OCI-LY7 (cell line): ENCODE results near the gene ZBTB22. TPM values are rescaled to one million over a fixed set of nuclear protein-coding genes. Genes with fewer than 3 reads are reported as not detected.

Experiments
- BruUV-seq: library from RNA; stranded (reverse); fragments of 400-500 nt; replicated peaks from 2 replicates; lab custom pipeline; 2021; lab: Mats Ljungman, UMichigan
- CTCF ChIA-PET: fragments of 300-600 bp; sonication (Branson Sonifier 250); formaldehyde crosslinking; loops from one replicate; lab custom pipeline; 2022; ENCODE audit warnings: antibody characterized with exemption; ENCODE audit not compliant: unreplicated experiment; lab: Charles Lee
- POLR2A ChIA-PET: fragments of 300-600 bp; sonication (Branson Sonifier 250); formaldehyde crosslinking; loops from one replicate; lab custom pipeline; 2022; ENCODE audit warnings: antibody characterized with exemption; lab: Charles Lee
- DNase-seq: peaks from one replicate; pipeline ENCODE4 v3.0.0-alpha.2; 2015; ENCODE audit warnings: low spot score
- H2AFZ ChIP-seq: fragments of 200-600 bp; sonication (generic), shearing (Covaris generic); 2 replicates; pipeline ENCODE4 v1.6.1; 2014; ENCODE audit warnings: mild to moderate bottlenecking, antibody characterized with exemption, low read length, moderate library complexity
- H3K27ac ChIP-seq: fragments of 200-600 bp; sonication (generic); 2 replicates; pipeline ENCODE4 v1.5.1; 2014; ENCODE audit warnings: mixed run types, low read depth, mild to moderate bottlenecking, moderate library complexity, low read length, inconsistent platforms; ENCODE audit not compliant: poor library complexity, severe bottlenecking
- H3K36me3 ChIP-seq: fragments of 200-600 bp; sonication (generic); 2 replicates; pipeline ENCODE4 v1.6.1; 2014; ENCODE audit warnings: mild to moderate bottlenecking, antibody characterized with exemption, low read length, moderate library complexity, mixed read lengths; ENCODE audit not compliant: insufficient read depth
- H3K4me1 ChIP-seq: fragments of 200-600 bp; sonication (generic); 2 replicates; pipeline ENCODE4 v1.5.1; 2014; ENCODE audit warnings: mild to moderate bottlenecking, low read length; ENCODE audit not compliant: insufficient read depth, poor library complexity, severe bottlenecking
- H3K4me2 ChIP-seq: fragments of 200-600 bp; sonication (generic); 2 replicates; pipeline ENCODE4 v1.6.1; 2014; ENCODE audit warnings: mild to moderate bottlenecking, low read length
- H3K4me3 ChIP-seq: fragments of 200-600 bp; sonication (generic); 2 replicates; pipeline ENCODE4 v1.5.1; 2014; ENCODE audit warnings: mild to moderate bottlenecking, low read depth, low read length; ENCODE audit not compliant: poor library complexity, severe bottlenecking
- H3K79me2 ChIP-seq: fragments of 200-600 bp; sonication (generic); 2 replicates; pipeline ENCODE4 v1.6.1; 2016; ENCODE audit warnings: low read depth, mild to moderate bottlenecking, low read length, moderate library complexity, mixed read lengths; ENCODE audit not compliant: insufficient read depth
- H3K9me2 ChIP-seq: fragments of 200-600 bp; sonication (generic); 2 replicates; pipeline ENCODE4 v1.6.1; 2016; ENCODE audit warnings: mild to moderate bottlenecking, low read length, mixed read lengths; ENCODE audit not compliant: insufficient read depth
- H3K9me3 ChIP-seq: fragments of 200-600 bp; sonication (generic); 2 replicates; pipeline ENCODE4 v1.6.1; 2014; ENCODE audit warnings: mild to moderate bottlenecking, mixed run types, low read length, mixed read lengths
- H4K20me1 ChIP-seq: fragments of 200-600 bp; sonication (generic); 2 replicates; pipeline ENCODE4 v1.6.1; 2014; ENCODE audit warnings: mild to moderate bottlenecking, antibody characterized with exemption, low read length, moderate library complexity, mixed read lengths; ENCODE audit not compliant: insufficient read depth
- CTCF ChIP-seq: fragments of 200-600 bp; sonication (generic); conservative IDR thresholded peaks from 2 replicates; pipeline ENCODE4 v1.5.1; 2014; ENCODE audit warnings: mild to moderate bottlenecking, antibody characterized with exemption, low read length, moderate library complexity, mixed read lengths
- EZH2phosphoT487 ChIP-seq: fragments of 200-600 bp; sonication (generic); IDR thresholded peaks from 2 replicates; pipeline ENCODE4 v1.6.1; 2018; ENCODE audit warnings: low read depth, borderline replicate concordance, mild to moderate bottlenecking, mixed run types, antibody characterized with exemption, low read length, moderate library complexity, mixed read lengths
- intact Hi-C: fragments of 100-400 bp; cut with micrococcal nuclease; formaldehyde crosslinking; loops from one replicate; pipeline ENCODE4 v1.10.0; 2022; ENCODE audit not compliant: unreplicated experiment
- total RNA-seq, 2 experiments: library from RNA; depleted of rRNA in 1 of 2; stranded (reverse); fragments of >200 nt in 1 of 2; shearing (Covaris generic) in 1 of 2; gene quantifications; 2 replicates each; pipeline ENCODE4 v1.2.3, GENCODE V29; 2014 to 2022

Gene ZBTB22
- total RNA-seq, 2 experiments from 2014 or later: 14.1 to 21.6 TPM

- no peak overlapping the region for H2AFZ ChIP-seq
- no TSS peak for BruUV-seq
- ChIA-PET CTCF (no interaction called here), POLR2A (no interaction called here)
- DNase-seq: peak; percentile 32
- no peaks in the 10 kb centered on the region for H3K9me3 ChIP-seq
- intact Hi-C loops: loop anchor here (2.0 kb wide), 1 partner anchor 73 kb away; the partner anchor contains the start of genes RXRB and SLC39A7
- H3K36me3 ChIP-seq: peaks cover 72% of the 10 kb centered on the region
- peak overlapping the region; percentile 93 for H3K4me2 ChIP-seq
- peaks cover 59% of the 10 kb centered on the region for H3K4me1 ChIP-seq
- H3K27ac ChIP-seq: peak overlapping the region; percentile 93
- no peak for TF ChIP-seq CTCF
- no peak for TF ChIP-seq EZH2phosphoT487
- peak overlapping the region; percentile 97 for H3K4me3 ChIP-seq
- no peaks in the 10 kb centered on the region for H3K9me2 ChIP-seq
- peaks cover 55% of the 10 kb centered on the region for H3K79me2 ChIP-seq
- peaks cover 31% of the 10 kb centered on the region for H4K20me1 ChIP-seq
Observed at GRCh38 chr6:33273129-33273923, 44.2 kb downstream of the ZBTB22 start.

- Histone ChIP-seq H4K20me1 (peaks cover 31% of the 10 kb centered on the region), H2AFZ (no peak overlapping the region), H3K36me3 (peaks cover 72% of the 10 kb centered on the region), H3K9me3 (no peaks in the 10 kb centered on the region), H3K4me1 (peaks cover 51% of the 10 kb centered on the region), H3K4me3 (peak overlapping the region; percentile 97), H3K9me2 (no peaks in the 10 kb centered on the region), H3K79me2 (peaks cover 55% of the 10 kb centered on the region), H3K4me2 (peak overlapping the region; percentile 93), H3K27ac (peak overlapping the region; percentile 93)
- no peak for TF ChIP-seq EZH2phosphoT487
- TF ChIP-seq CTCF: no peak
- intact Hi-C loops: loop anchor here (2.0 kb wide), 1 partner anchor 72 kb away; the partner anchor contains the start of genes RXRB and SLC39A7
- POLR2A ChIA-PET: interaction anchor here (0.5 to 2.5 kb wide), 10 partner anchors 23 to 1047 kb away, joined by 3 to 19 read pairs (median 4); partner anchors contain the start of gene RGL2
- CTCF ChIA-PET: no interaction called here
- DNase-seq: peak; percentile 25
- TSS peak; percentile 81 for BruUV-seq
Observed at GRCh38 chr6:33272275-33273128, 45.0 kb downstream of the ZBTB22 start.
